HG03066 (cell line): ENCODE measurements around the gene TCP11.

ENCODE experiments used
- ATAC-seq: cut with Tn5 transposase; IDR thresholded peaks from one replicate; pipeline ENCODE4 v1.9.1; 2021; ENCODE audit warnings: low read depth; ENCODE audit not compliant: unreplicated experiment

TCP11 gene

DNA sequence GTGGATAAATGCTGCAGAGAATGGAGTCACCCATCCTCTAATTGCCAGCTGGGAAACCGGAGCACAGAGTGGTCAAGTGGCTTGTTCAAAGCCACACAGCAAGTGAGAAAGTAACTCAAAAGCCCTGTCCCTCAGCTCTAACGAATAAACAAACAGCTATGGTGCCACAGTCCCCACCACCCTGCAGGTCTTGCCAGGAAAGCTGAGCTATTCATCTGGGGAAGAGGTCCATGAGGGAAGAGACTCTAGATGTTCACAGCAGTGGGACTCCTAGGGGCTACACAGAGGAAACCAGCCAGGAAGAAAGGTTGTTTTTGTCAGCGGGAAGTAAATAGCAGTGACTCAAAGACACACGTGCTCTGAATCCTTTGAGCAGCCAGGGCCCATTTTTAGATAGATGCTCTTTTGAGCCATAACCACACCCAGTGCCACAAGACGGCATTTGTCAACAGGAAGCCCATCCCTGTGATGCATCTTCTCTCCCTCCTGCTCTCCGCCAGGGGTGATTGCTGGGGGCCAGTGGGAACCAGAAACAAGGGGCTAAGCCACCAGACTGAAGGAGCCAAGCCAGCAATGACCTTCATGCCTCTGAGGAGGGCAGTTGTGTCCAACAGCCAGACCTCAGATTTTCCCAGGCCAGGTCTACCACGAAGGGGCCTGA is 32.4 kb upstream of the TCP11 start:
- ATAC-seq: no peak

- ATAC-seq: no peak
These were observed 31.9 kb upstream of the TCP11 start for GRCh38 chr6:35173044-35173426.

DNA sequence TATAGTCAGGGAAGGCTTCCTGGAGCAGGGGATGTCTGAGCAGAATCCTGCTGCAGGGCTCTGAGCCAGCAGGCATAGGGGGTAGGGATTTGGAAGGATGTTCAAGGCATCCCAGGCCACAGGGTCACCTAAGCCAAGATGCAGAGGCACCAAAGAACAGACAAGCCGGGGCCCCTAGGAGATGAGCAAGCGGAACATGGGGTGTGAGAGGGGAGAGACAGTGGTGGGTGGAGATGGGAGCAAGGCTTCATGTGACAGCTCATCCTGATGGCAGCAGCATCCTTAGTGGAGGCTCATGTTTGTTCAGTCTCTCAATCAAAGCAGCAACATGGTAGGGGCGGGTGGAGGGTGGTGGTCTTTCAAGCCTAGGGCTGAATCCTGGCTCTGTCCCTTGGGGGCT is 29.8 kb upstream of the TCP11 start:
- ATAC-seq: no peak

DNA sequence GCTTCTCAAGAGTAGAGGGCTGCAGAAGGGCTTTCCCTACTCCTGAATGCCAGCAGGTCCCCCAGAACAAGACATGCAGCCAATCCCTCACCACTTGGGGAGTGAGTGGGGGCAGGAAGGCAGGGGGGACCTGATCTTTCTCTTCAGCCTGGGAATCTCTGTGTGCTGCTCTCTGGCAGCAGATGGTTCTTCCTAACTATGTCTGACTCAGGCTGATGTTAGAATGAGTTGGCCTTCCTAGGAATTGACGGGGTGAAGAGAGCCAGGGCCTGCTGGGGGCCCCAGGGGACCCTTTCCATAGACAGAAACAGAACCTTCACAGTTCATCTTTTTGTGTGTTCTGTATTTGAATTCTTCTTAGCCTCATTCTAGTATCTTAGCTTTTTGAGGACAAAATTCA is 29.0 kb upstream of the TCP11 start:
- ATAC-seq: no peak

- no peak for ATAC-seq
These were observed 27.3 kb upstream of the TCP11 start for GRCh38 chr6:35168461-35168861.

- no peak for ATAC-seq
These were observed 26.4 kb upstream of the TCP11 start for GRCh38 chr6:35167505-35167904.

- ATAC-seq: no peak
These were observed 25.4 kb upstream of the TCP11 start for GRCh38 chr6:35166520-35166919.

DNA sequence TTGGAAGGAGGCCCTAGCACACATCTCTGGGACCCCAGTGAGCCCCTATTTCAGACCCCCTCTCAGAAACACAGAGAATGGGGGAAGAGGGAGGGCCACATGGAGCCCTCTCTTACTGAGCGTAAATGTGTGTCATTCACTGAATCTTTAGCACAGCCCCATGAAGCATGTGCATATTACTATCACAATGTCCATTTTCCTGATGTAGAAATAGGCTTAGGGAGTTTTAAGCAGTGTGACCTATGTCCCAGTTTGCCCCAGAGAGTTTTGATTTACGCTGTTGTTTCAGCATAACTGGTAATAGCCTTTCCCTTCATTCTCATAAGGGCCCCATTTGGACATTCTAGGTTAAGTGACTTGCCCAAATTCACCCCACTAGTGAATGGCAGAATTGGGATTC is 25.0 kb upstream of the TCP11 start:
- ATAC-seq: no peak

GRCh38 chr6:35165630-35166071 is 24.5 kb upstream of the TCP11 start:
- no peak for ATAC-seq

- no peak for ATAC-seq
These were observed 23.7 kb upstream of the TCP11 start for GRCh38 chr6:35164868-35165267.

DNA sequence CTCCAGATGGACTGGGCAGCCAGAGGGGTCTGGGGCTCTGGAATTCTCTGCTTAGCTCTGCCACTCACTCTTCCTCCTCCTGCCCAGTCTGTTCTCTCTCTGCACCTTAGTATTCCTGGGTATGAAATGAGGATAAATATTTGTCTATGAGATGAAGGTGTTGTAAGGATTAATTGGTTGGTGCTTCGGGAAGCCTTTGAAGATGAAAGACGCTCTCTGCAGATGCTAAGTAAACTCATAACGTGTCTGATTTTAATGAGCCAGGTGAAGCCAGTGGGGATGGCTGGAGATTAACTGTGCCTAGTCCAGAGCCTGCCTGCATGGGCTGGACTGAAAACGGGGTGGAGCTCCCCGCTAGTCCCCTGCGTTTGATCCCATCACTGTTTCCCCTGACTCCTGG is 23.1 kb upstream of the TCP11 start:
- ATAC-seq: no peak

GRCh38 chr6:35163836-35164235 is 22.7 kb upstream of the TCP11 start:
- ATAC-seq: no peak

GRCh38 chr6:35161776-35162607 is 20.9 kb upstream of the TCP11 start:
- no peak for ATAC-seq

GRCh38 chr6:35161266-35161665 is 20.1 kb upstream of the TCP11 start:
- no peak for ATAC-seq

- ATAC-seq: no peak
These were observed 19.5 kb upstream of the TCP11 start for GRCh38 chr6:35160642-35161041.

GRCh38 chr6:35158520-35158919 is 17.4 kb upstream of the TCP11 start:
- no peak for ATAC-seq

- no peak for ATAC-seq
These were observed 13.8 kb upstream of the TCP11 start for GRCh38 chr6:35154947-35155346.

DNA sequence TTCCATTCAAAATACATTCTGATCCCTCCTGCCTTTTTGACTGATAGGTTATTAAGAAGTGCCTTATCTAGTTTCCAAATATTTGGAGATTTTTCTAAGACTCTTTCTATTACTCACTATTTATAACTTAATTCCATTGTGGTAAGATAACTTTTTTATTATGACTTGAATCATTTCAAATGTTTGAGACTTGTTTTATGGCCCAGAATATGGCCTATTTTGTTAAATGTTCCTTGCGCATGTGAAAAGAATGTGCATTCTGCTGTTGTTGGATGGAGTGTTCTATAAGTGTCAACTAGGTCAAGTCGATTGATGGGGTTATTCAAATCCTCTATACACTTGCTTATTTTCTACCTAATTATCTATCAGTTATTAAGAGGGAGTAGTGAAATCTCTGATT is 13.1 kb upstream of the TCP11 start:
- ATAC-seq: no peak

DNA sequence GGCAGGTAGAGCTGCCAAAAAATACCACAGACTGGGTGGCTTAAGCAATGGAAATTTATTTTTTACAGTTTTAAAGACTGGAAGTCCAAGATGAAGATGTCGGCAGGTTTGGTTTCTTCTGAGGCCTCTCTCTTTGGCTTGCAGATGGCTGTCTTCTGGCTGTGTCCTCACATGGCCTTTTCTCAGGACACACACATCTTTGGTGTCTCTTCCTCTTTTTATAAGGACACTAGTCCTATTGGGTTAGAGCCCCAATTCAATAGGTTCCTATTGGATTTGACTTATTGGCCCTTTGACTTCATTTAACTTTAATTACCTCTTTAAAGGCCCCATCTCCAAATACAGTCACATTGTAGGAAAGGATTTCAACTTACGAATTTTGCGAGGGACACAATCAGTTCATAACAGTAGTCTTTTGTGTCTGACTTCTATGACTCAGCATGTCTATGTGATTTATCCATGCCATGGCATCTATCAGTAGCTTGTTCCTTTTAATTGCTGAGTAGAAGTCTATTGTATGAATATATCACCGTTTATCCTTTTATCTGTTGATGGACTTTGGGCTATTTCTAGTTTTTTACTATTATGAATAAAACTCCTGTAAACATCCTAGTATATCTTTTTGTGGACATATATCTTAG is 11.0 kb upstream of the TCP11 start:
- ATAC-seq: no peak

DNA sequence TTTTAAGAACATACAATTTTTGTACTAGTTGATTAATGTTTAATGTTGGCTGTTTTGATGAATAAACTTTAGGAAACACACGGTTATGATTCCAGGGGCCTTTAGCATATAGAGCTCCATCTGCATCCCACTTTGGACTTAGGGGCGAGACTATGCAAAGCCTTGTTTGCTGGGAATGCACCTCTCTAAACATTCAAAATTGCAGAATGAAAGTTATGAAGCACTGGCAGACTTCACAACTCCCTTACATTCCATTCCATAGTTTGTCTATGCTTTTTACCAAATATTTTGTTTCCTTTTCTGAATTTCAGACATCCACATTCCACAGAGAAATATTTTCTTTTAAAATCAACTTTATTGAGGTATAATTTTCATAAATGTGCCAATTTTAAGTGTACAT is 10.3 kb upstream of the TCP11 start:
- ATAC-seq: no peak

DNA sequence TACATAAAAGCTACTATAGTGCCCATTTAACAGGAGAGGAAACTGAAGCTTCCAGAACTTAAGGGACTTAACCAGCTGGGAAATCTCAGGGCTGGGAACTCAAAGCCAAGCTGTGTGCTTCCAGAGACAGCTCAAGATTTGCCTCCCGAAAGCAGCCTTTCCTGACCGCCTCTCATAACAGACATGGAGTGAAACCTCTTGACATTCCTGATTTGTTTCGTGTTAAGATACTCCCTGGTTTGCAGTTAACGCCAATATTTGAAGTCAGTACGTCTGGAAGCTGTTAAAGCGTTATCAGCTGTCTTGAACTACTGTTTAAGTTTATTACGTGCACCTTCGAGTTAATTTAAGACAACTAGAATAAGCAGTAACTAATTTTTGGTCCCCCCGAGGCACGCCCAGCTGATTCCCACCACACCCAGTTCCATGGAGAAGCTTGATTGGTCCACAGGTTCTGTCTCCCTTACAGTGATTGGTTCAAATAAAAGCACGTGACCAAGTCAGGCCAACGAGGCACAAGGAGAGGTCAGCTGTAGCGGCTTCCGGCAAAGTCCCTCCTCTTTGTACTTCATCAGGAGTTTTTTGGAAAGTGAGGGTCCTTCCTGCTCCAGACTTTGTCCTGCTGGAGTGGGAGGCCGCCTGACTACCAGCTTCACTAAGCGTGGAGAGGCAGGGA is 8.9 kb upstream of the TCP11 start:
- no peak for ATAC-seq
